Measurements from ENCODE around the gene RTL5. TPM values are rescaled to one million over a fixed set of nuclear protein-coding genes. Genes with fewer than 3 reads are reported as not detected.

The RTL5 gene
- total RNA-seq, 1 donor from 2014 or later, result 0.13 TPM

- DNase-seq (ENCODE audit: low read depth in 2 of 2), result no peak
Measured at GRCh38 chrX:72130156-72130761, 1.5 kb downstream of the RTL5 start.

GRCh38 chrX:72129661-72130060 is 2.1 kb downstream of the RTL5 start:
- DNase-seq (ENCODE audit: low read depth in 2 of 2), result no peak

GRCh38 chrX:72128881-72129280 is 2.8 kb downstream of the RTL5 start:
- no peak for DNase-seq (ENCODE audit: low read depth in 2 of 2)

GRCh38 chrX:72128183-72128834 is 3.4 kb downstream of the RTL5 start:
- no peak for DNase-seq (ENCODE audit: low read depth in 2 of 2)

GRCh38 chrX:72127332-72127731 is 4.4 kb downstream of the RTL5 start:
- DNase-seq (ENCODE audit: low read depth in 2 of 2), result no peak

GRCh38 chrX:72126539-72127140 is 5.1 kb downstream of the RTL5 start:
- peak; percentile 58 to 81 for DNase-seq (ENCODE audit: low read depth in 2 of 2)

GRCh38 chrX:72126048-72126415 is 5.7 kb downstream of the RTL5 start:
- DNase-seq (ENCODE audit: low read depth in 2 of 2), result peak; percentile 26 to 46

- DNase-seq (ENCODE audit: low read depth in 2 of 2), result peak in 1 of 2 donors; percentile 25
Measured at GRCh38 chrX:72125331-72126047, 6.2 kb downstream of the RTL5 start.

- no peak for DNase-seq (ENCODE audit: low read depth in 2 of 2)
Measured at GRCh38 chrX:72124540-72125201, 7.0 kb downstream of the RTL5 start.

GRCh38 chrX:72123471-72124185 is 8.1 kb downstream of the RTL5 start:
- DNase-seq (ENCODE audit: low read depth in 2 of 2), result peak in 1 of 2 donors; percentile 57

- no peak for DNase-seq (ENCODE audit: low read depth in 2 of 2)
Measured at GRCh38 chrX:72122621-72123337, 8.9 kb downstream of the RTL5 start.

- peak in 1 of 2 donors; percentile 66 for DNase-seq (ENCODE audit: low read depth in 2 of 2)
Measured at GRCh38 chrX:72121383-72121782, 10.3 kb downstream of the RTL5 start.

- DNase-seq (ENCODE audit: low read depth in 2 of 2), result no peak
Measured at GRCh38 chrX:72120837-72121236, 10.9 kb downstream of the RTL5 start.

GRCh38 chrX:72117636-72118210 is 14.0 kb downstream of the RTL5 start:
- DNase-seq (ENCODE audit: low read depth in 2 of 2), result no peak

GRCh38 chrX:72115380-72115779 is 16.3 kb downstream of the RTL5 start:
- no peak for DNase-seq (ENCODE audit: low read depth in 2 of 2)

GRCh38 chrX:72114807-72115206 is 16.9 kb downstream of the RTL5 start:
- no peak for DNase-seq (ENCODE audit: low read depth in 2 of 2)

GRCh38 chrX:72114306-72114705 is 17.4 kb downstream of the RTL5 start:
- DNase-seq (ENCODE audit: low read depth in 2 of 2), result no peak

GRCh38 chrX:72113461-72113860 is 18.3 kb downstream of the RTL5 start:
- no peak for DNase-seq (ENCODE audit: low read depth in 2 of 2)

- DNase-seq (ENCODE audit: low read depth in 2 of 2), result no peak
Measured at GRCh38 chrX:72110876-72111708, 20.6 kb downstream of the RTL5 start.
